NCI-H128 (cell line): ENCODE measurements around the gene STRADA.

Experiments used
- DNase-seq: peaks from one replicate; lab custom pipeline; 2025; ENCODE audit not compliant: unreplicated experiment; lab: John Stamatoyannopoulos, UW

STRADA gene

GRCh38 chr17:63701868-63702720 lies 39.5 kb downstream of the STRADA start:
- no peak for DNase-seq

GRCh38 chr17:63701456-63701820 lies 40.2 kb downstream of the STRADA start:
- no peak for DNase-seq

GRCh38 chr17:63700528-63701455 lies 40.8 kb downstream of the STRADA start:
- DNase-seq: no peak

GRCh38 chr17:63699638-63700527 lies 41.7 kb downstream of the STRADA start, which contains the start of gene LIMD2:
Gene LIMD2, minus strand, starts transcription at chr17:63700125. Its CDS starts 827 bp downstream, at chr17:63699298.
- DNase-seq: no peak

- no peak for DNase-seq
These were observed 42.5 kb downstream of the STRADA start for GRCh38 chr17:63698886-63699637.

GRCh38 chr17:63698381-63698885 lies 43.2 kb downstream of the STRADA start:
- DNase-seq: no peak

GRCh38 chr17:63697341-63698286 lies 44.0 kb downstream of the STRADA start:
- DNase-seq: no peak

GRCh38 chr17:63696381-63696961 lies 45.1 kb downstream of the STRADA start:
- DNase-seq: no peak

GRCh38 chr17:63695889-63696288 lies 45.7 kb downstream of the STRADA start:
- no peak for DNase-seq

- DNase-seq: no peak
These were observed 46.4 kb downstream of the STRADA start for GRCh38 chr17:63694950-63695773.

GRCh38 chr17:63694229-63694949 lies 47.2 kb downstream of the STRADA start:
- DNase-seq: no peak

GRCh38 chr17:63693411-63694113 lies 48.0 kb downstream of the STRADA start:
- no peak for DNase-seq

- no peak for DNase-seq
These were observed 49.3 kb downstream of the STRADA start for GRCh38 chr17:63692195-63692816.

- no peak for DNase-seq
These were observed 52.1 kb downstream of the STRADA start for GRCh38 chr17:63689479-63689878.

- DNase-seq: no peak
These were observed 53.1 kb downstream of the STRADA start for GRCh38 chr17:63688396-63689020.
